ENCODE results near the gene SP3.

GRCh38 chr2:173881886-173882285 is 83.3 kb downstream of the SP3 start:
- TF ChIP-seq CTCF (IDR thresholded peaks at IDR 0.05) = no peak
- no peak for TF ChIP-seq POLR2A (IDR thresholded peaks at IDR 0.05)

Data from right lobe of liver (tissue), 4 donors.